ENCODE results near the gene HDAC4.

The HDAC4 gene

GRCh38 chr2:239241431-239241960 lies 159.3 kb downstream of the HDAC4 start:
- no peaks in the 10 kb centered on the region for H3K4me1 ChIP-seq (ENCODE audit: insufficient read depth, low read length, severe bottlenecking)

GRCh38 chr2:239240414-239240881 lies 160.4 kb downstream of the HDAC4 start:
- Histone ChIP-seq H3K4me3 (ENCODE audit: low read depth, low read length, poor library complexity, severe bottlenecking) (no peak overlapping the region), H2AFZ (ENCODE audit: low read length) (no peak overlapping the region), H3K9ac (ENCODE audit: low read length) (no peak overlapping the region), H3K4me1 (ENCODE audit: insufficient read depth, low read length, severe bottlenecking) (no peaks in the 10 kb centered on the region), H3K9me3 (ENCODE audit: low read length) (no peaks in the 10 kb centered on the region), H3K27me3 (ENCODE audit: insufficient read depth, low read length) (0 out of 2 replicates have a peak, but pooled peaks cover 3% of the 10 kb centered on the region), H3F3A (ENCODE audit: insufficient read depth, low read length) (no peaks in the 10 kb centered on the region), H3K27ac (ENCODE audit: low read depth, low read length, poor library complexity, severe bottlenecking) (no peak overlapping the region), H4K20me1 (ENCODE audit: insufficient read depth, low read length) (no peaks in the 10 kb centered on the region), H3K9me2 (ENCODE audit: low read depth, low read length) (no peaks in the 10 kb centered on the region), H3K79me2 (ENCODE audit: insufficient read depth, low read length) (no peaks in the 10 kb centered on the region), H3K4me2 (ENCODE audit: low read length) (no peak overlapping the region), H3K36me3 (ENCODE audit: insufficient read depth, low read length) (no peaks in the 10 kb centered on the region)
- TF ChIP-seq EZH2 (IDR thresholded peaks at IDR 0.05; ENCODE audit: borderline replicate concordance, low read length), result no peak
- no peak for TF ChIP-seq CTCF (IDR thresholded peaks at IDR 0.05; ENCODE audit: low read length)

More at GRCh38 chr2:239241431-239241960, 159.3 kb downstream of the HDAC4 start:
- no peak overlapping the region for H2AFZ ChIP-seq (ENCODE audit: low read length)
- no peak overlapping the region for H3K9ac ChIP-seq (ENCODE audit: low read length)
- no peaks in the 10 kb centered on the region for H3K79me2 ChIP-seq (ENCODE audit: insufficient read depth, low read length)
- H3K4me2 ChIP-seq (ENCODE audit: low read length), result no peak overlapping the region
- no peak overlapping the region for H3K27ac ChIP-seq (ENCODE audit: low read depth, low read length, poor library complexity, severe bottlenecking)
- H4K20me1 ChIP-seq (ENCODE audit: insufficient read depth, low read length), result no peaks in the 10 kb centered on the region
- no peak overlapping the region for H3K4me3 ChIP-seq (ENCODE audit: low read depth, low read length, poor library complexity, severe bottlenecking)
- H3K27me3 ChIP-seq (ENCODE audit: insufficient read depth, low read length), result 0 out of 2 replicates have a peak, but pooled peaks cover 3% of the 10 kb centered on the region
- no peak for TF ChIP-seq EZH2 (IDR thresholded peaks at IDR 0.05; ENCODE audit: borderline replicate concordance, low read length)
- TF ChIP-seq CTCF (IDR thresholded peaks at IDR 0.05; ENCODE audit: low read length), result no peak
- H3K36me3 ChIP-seq (ENCODE audit: insufficient read depth, low read length), result no peaks in the 10 kb centered on the region
- no peaks in the 10 kb centered on the region for H3F3A ChIP-seq (ENCODE audit: insufficient read depth, low read length)
- no peaks in the 10 kb centered on the region for H3K9me3 ChIP-seq (ENCODE audit: low read length)
- no peaks in the 10 kb centered on the region for H3K9me2 ChIP-seq (ENCODE audit: low read depth, low read length)

- H3K4me1 ChIP-seq (ENCODE audit: insufficient read depth, low read length, severe bottlenecking), result no peaks in the 10 kb centered on the region
Measured at GRCh38 chr2:239239607-239240413, 161.0 kb downstream of the HDAC4 start.

More at GRCh38 chr2:239239607-239240413, 161.0 kb downstream of the HDAC4 start:
- Histone ChIP-seq H3K4me2 (ENCODE audit: low read length) (no peak overlapping the region), H3K9me2 (ENCODE audit: low read depth, low read length) (no peaks in the 10 kb centered on the region), H3K9ac (ENCODE audit: low read length) (no peak overlapping the region), H3K79me2 (ENCODE audit: insufficient read depth, low read length) (no peaks in the 10 kb centered on the region), H3K27ac (ENCODE audit: low read depth, low read length, poor library complexity, severe bottlenecking) (no peak overlapping the region), H3K36me3 (ENCODE audit: insufficient read depth, low read length) (no peaks in the 10 kb centered on the region), H3F3A (ENCODE audit: insufficient read depth, low read length) (no peaks in the 10 kb centered on the region), H3K9me3 (ENCODE audit: low read length) (no peaks in the 10 kb centered on the region), H4K20me1 (ENCODE audit: insufficient read depth, low read length) (no peaks in the 10 kb centered on the region), H3K4me3 (ENCODE audit: low read depth, low read length, poor library complexity, severe bottlenecking) (no peak overlapping the region), H3K27me3 (ENCODE audit: insufficient read depth, low read length) (0 out of 2 replicates have a peak, but pooled peaks cover 3% of the 10 kb centered on the region), H2AFZ (ENCODE audit: low read length) (no peak overlapping the region)
- TF ChIP-seq CTCF (IDR thresholded peaks at IDR 0.05; ENCODE audit: low read length) (no peak), EZH2 (IDR thresholded peaks at IDR 0.05; ENCODE audit: borderline replicate concordance, low read length) (no peak)
